Measurements from ENCODE around the gene TAAR6.
"Not testable (repeated sequence)": the region's sequence is repeated elsewhere in the genome, so short reads cannot be mapped to it uniquely, and the experiment has no call there.

TAAR6 gene

DNA sequence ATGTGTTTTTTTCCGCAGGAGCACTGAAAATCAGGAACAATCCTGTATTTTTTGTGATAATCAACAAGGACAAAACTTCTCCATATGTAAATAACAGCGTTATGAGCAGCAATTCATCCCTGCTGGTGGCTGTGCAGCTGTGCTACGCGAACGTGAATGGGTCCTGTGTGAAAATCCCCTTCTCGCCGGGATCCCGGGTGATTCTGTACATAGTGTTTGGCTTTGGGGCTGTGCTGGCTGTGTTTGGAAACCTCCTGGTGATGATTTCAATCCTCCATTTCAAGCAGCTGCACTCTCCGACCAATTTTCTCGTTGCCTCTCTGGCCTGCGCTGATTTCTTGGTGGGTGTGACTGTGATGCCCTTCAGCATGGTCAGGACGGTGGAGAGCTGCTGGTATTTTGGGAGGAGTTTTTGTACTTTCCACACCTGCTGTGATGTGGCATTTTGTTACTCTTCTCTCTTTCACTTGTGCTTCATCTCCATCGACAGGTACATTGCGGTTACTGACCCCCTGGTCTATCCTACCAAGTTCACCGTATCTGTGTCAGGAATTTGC, at the start of gene TAAR6:
Gene TAAR6 (plus strand): TSS at position 102 of the 557 bp plus-strand sequence. CDS start 0 bp downstream, at position 102.
- no peak for DNase-seq

DNA sequence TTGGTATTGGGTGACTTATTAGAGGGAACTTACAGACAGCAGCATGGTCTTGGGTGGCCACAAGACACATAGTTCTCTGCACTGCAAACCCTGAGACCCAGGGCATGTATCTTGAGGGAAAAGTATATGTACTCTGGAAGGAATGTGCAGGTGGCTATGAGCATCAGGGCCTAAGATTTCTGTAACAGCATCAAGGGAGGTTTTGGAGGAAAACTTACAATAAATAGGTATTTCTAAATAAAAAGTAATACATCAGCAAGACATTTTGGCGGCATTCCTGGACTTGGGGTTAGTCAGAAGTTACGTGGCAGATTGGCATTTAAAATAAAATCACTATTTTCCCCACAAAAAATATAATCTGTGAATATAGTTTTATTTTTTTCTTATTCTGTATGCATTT, 49.2 kb upstream of the TAAR6 start:
- no peak for DNase-seq

DNA sequence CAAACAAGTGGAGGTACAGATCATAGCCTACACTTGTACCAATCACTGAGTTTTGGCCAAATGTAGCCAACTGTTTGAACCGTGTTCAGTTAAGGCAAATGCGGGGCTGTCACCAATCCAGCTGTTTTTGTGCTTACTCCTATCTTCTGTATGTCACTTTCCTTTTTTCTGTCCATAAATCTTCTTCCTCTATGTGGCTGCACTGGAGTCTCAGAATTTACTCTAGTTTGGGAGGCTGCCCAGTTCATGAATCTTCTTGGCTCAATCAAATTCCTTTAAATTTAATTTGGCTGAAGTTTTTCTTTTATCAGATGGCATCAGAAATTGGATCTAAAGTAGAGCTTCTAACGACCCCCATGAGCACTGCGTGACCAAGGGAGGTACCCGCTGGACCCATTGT, 45.5 kb upstream of the TAAR6 start:
- DNase-seq: no peak

GRCh38 chr6:132525866-132526265, 44.3 kb upstream of the TAAR6 start:
- no peak for DNase-seq

DNA sequence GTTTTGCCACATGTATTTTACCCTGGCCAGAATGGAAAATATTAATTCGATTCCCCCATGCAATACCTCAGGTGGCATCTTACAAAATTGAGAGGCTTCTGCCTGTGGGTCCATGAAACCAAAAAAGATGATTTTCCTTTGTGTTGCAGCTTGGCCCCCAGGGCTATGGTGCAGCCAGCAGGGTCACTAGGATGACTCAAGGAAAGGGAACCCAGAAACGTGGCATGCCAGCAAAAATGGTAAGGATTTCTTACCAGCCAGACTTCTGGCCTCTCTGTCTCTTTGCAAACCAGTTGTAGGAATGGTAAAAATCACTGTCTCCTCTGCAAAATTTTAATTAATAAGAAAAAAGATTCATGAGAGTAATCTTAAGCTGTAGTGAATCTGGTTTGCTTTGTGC, 43.7 kb upstream of the TAAR6 start:
- DNase-seq: no peak

DNA sequence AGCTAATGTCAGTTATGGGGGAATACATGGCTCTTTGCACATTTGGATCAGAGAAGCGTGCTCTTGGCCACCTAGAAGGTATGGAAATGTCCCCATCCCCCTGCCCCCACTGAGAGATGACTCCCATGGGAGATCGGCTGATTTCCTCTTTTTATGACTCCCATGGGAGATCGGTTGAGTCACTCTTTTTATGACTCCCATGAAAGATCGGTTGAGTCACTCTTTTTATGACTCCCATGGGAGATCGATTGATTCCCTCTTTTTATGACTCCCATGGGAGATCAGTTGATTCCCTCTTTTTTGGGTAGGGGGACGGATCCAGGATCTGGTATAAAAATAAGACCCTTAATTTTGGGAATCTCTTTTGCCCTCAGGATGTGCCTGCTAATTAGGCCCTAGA, 42.3 kb upstream of the TAAR6 start:
- no peak for DNase-seq

- DNase-seq: peak; percentile 61 to 70
Observed at GRCh38 chr6:132530293-132530974, 39.7 kb upstream of the TAAR6 start.

DNA sequence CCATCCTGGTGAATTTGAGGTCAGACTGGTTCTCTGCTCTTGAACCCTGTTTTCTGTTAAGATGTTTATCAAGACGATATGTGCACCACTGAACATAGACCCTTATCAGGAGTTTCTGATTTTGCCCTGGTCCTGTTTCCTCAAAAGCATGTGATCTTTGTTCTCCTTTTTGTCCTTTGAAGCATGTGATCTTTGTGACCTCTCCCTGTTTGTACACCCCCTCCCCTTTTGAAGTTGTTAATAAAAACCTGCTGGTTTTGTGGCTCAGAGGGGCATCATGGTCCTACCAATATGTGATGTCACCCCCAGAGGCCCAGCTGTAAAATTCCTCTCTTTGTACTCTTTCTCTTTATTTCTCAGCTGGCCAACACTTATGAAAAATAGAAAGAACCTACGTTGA, 35.6 kb upstream of the TAAR6 start:
- not testable (repeated sequence) for DNase-seq

GRCh38 chr6:132537145-132537544, 33.0 kb upstream of the TAAR6 start:
- no peak for DNase-seq

DNA sequence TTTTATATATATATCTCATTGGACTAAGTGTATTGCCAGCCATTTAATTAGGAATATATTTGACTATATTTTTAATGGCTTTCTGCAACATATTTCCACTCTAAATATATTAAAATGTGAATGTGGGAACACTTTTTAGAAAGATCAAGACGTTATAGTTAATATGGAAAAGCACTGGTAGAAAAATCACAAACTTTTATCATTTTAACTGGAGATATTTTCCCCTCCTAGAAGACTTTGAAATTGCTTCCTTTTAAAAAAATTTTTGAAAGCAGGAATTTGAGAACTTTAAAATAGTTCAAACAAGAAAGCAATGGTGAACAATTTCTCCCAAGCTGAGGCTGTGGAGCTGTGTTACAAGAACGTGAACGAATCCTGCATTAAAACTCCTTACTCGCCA, 32.1 kb upstream of the TAAR6 start, which contains the start of gene TAAR9:
Gene TAAR9 (plus strand): TSS at position 301 of the 400 bp plus-strand sequence. CDS start 13 bp downstream, at position 314.
- no peak for DNase-seq

DNA sequence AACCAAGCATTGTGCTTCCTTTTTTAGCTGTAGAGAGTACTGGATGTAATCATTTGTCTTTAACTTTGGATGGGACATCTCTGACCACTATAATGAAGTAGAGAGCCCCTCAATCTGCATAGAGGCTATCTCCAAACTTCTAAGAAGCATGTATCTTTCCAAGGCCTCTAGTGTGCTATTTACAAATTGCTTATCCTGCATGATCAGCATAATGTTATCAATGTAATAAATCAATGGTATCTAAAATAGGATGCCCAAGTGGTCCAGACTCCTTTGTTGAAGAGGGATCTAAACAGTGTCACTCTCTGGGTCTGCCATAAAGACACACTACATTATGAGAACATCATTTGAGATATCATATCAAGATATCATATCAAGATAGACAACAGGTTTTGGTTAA, 25.3 kb upstream of the TAAR6 start:
- no peak for DNase-seq

- no peak for DNase-seq
Observed at GRCh38 chr6:132548746-132549463, 21.2 kb upstream of the TAAR6 start.

- DNase-seq: no peak
Observed at GRCh38 chr6:132551214-132551613, 18.9 kb upstream of the TAAR6 start.

DNA sequence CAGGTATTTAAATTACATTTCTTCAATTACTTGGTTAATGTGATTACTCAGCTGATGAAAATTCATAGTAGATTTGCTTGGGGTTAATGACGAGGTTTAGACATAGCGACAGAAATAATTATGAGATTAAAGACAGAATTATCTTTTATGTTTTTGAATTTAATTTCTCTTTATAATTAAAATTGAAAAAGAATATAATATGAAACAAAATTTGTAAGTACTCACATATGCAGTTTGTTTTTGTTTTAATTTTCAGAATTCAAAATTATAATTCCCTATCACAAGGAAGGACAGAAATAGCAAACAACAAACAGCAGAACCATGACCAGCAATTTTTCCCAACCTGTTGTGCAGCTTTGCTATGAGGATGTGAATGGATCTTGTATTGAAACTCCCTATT, 17.8 kb upstream of the TAAR6 start, which contains the start of gene TAAR8:
Gene TAAR8 (plus strand): TSS at position 301 of the 400 bp plus-strand sequence. CDS start 21 bp downstream, at position 322.
- no peak for DNase-seq

GRCh38 chr6:132560087-132560486, 10.0 kb upstream of the TAAR6 start:
- DNase-seq: not testable (repeated sequence)

DNA sequence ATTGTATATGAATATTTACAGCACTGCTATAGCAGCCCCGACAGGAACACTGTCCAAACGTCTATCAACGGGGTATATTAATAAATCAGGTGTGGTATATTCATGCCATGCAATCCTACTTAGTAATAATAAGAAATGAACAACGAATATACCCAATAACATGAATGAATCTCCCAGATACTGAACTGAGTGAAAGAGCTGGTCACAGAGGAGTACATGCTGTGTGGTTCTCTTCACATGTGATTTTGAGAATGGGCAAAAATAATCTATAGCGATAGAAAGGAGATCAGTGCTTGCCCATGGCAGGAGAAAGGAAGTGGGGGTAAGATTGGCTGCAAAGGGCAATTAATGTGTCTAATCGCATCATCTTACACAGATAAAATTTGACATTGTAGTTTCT, 3.7 kb upstream of the TAAR6 start:
- DNase-seq: no peak

- DNase-seq: no peak
Observed at GRCh38 chr6:132567566-132567965, 2.6 kb upstream of the TAAR6 start.

- DNase-seq: no peak
Observed at GRCh38 chr6:132568611-132569010, 1.5 kb upstream of the TAAR6 start.

GRCh38 chr6:132569170-132569569, 952 bp upstream of the TAAR6 start:
- no peak for DNase-seq

DNA sequence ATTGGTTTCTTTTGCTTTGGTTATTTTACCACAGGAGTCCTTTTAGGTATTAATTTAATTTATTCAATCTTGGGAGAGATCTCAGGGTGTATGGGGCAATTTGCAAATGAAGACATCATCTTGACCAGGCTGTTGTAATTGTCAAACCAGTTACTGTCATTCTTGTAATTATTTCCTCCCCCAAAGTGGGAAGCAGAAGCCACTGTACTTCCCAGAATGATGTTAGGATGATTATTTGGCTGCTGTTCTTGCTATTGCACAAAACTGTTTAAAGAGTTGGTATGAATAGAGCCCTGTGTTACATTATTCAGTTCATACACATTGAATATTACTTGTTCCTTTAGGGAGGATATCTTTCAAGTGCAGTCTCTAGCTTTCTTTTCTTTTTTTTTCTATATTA, 1.7 kb downstream of the TAAR6 start:
- DNase-seq: no peak

- DNase-seq: no peak
Observed at GRCh38 chr6:132584698-132585097, 14.6 kb downstream of the TAAR6 start.

GRCh38 chr6:132587424-132587823, 17.3 kb downstream of the TAAR6 start:
- peak in 1 of 2 donors; percentile 14 for DNase-seq

- DNase-seq: no peak
Observed at GRCh38 chr6:132589454-132589853, 19.3 kb downstream of the TAAR6 start, which contains the start of gene TAAR5. Gene TAAR5 (minus strand): TSS chr6:132589741. CDS start chr6:132589686, 55 bp downstream.

DNA sequence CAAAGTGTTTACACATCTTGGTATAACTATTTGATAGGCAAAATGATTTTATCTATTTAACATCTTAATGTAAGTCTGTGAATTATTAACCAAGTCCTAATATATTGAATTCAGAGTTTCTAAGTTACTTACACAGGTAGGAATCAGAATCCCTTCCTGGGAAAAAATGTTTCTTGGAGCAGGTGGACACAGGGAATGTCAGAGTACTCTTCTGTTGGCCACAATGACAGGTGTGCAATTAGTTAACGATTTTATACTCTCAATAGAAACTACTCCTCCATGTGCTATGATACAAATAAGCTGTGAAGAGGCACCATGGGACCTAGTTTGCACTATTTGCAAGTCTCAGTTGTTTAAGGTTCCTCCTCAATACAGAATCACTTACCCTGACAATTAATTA, 20.2 kb downstream of the TAAR6 start:
- DNase-seq: no peak
